ENCODE measurements around the gene NUP43. TPM values are rescaled to one million over a fixed set of nuclear protein-coding genes. Genes with fewer than 3 reads are reported as not detected.

NUP43 gene
- total RNA-seq, 1 donor, result 17.7 TPM

- DNase-seq (ENCODE audit: insufficient read length, low spot score, missing footprints), result no peak
- no peak overlapping the region for H2AFZ ChIP-seq (ENCODE audit: low read length)
- peaks cover 38% of the 10 kb centered on the region for H3K36me3 ChIP-seq (ENCODE audit: insufficient read depth, low read length)
- H3K9me3 ChIP-seq (ENCODE audit: low read depth, low read length), result no peaks in the 10 kb centered on the region
- H3K4me3 ChIP-seq (ENCODE audit: insufficient read depth, low read length), result no peak overlapping the region
- no peak overlapping the region for H3K4me2 ChIP-seq (ENCODE audit: insufficient read depth, low read length)
- H3K79me2 ChIP-seq (ENCODE audit: insufficient read depth, low read length), result peaks cover 25% of the 10 kb centered on the region
- no peak for TF ChIP-seq CTCF (IDR thresholded peaks at IDR 0.05; ENCODE audit: extremely low read depth, low read depth, low read length)
- H4K20me1 ChIP-seq (ENCODE audit: insufficient read depth, low read length), result peaks cover 8% of the 10 kb centered on the region
- no peaks in the 10 kb centered on the region for H3K4me1 ChIP-seq (ENCODE audit: insufficient read depth, low read length)
- H3K27ac ChIP-seq (ENCODE audit: low read depth, low read length), result no peak overlapping the region
- H3K27me3 ChIP-seq (ENCODE audit: insufficient read depth, low read length), result no peaks in the 10 kb centered on the region
These were observed 65.1 kb downstream of the NUP43 start for GRCh38 chr6:149681209-149681608.

- H2AFZ ChIP-seq (ENCODE audit: low read length), result no peak overlapping the region
- peaks cover 45% of the 10 kb centered on the region for H3K36me3 ChIP-seq (ENCODE audit: insufficient read depth, low read length)
- no peak overlapping the region for H3K27ac ChIP-seq (ENCODE audit: low read depth, low read length)
- no peak overlapping the region for H3K4me2 ChIP-seq (ENCODE audit: insufficient read depth, low read length)
- H3K79me2 ChIP-seq (ENCODE audit: insufficient read depth, low read length), result peaks cover 22% of the 10 kb centered on the region
- no peaks in the 10 kb centered on the region for H3K27me3 ChIP-seq (ENCODE audit: insufficient read depth, low read length)
- no peak for DNase-seq (ENCODE audit: insufficient read length, low spot score, missing footprints)
- H3K4me1 ChIP-seq (ENCODE audit: insufficient read depth, low read length), result no peaks in the 10 kb centered on the region
- H4K20me1 ChIP-seq (ENCODE audit: insufficient read depth, low read length), result peaks cover 8% of the 10 kb centered on the region
- TF ChIP-seq CTCF (IDR thresholded peaks at IDR 0.05; ENCODE audit: extremely low read depth, low read depth, low read length), result no peak
- H3K9me3 ChIP-seq (ENCODE audit: low read depth, low read length), result no peaks in the 10 kb centered on the region
- no peak overlapping the region for H3K4me3 ChIP-seq (ENCODE audit: insufficient read depth, low read length)
These were observed 65.8 kb downstream of the NUP43 start for GRCh38 chr6:149680503-149680902.

Other genes starting within 250 kb of the NUP43 start
- gene PPIL4, start 200.5 kb downstream of the NUP43 start, total RNA-seq, result 33.3 and 34.5 TPM in 2 replicates
- gene GINM1, start 180.2 kb downstream of the NUP43 start, total RNA-seq, result 75.3 and 82.8 TPM in 2 replicates
- 35.4 and 36.9 TPM in 2 replicates for gene KATNA1, start 97.8 kb downstream of the NUP43 start, total RNA-seq
- 25.0 and 29.2 TPM in 2 replicates for gene LATS1, start 28.4 kb downstream of the NUP43 start, total RNA-seq
- 91.6 and 104 TPM in 2 replicates for gene PCMT1, start 3.2 kb upstream of the NUP43 start, total RNA-seq
- 39.4 and 54.2 TPM in 2 replicates for gene LRP11, start 117.8 kb upstream of the NUP43 start, total RNA-seq
- gene RAET1E, start 151.6 kb upstream of the NUP43 start, total RNA-seq, result 0.36 and 0.88 TPM in 2 replicates
- gene RAET1G, start 176.6 kb upstream of the NUP43 start, total RNA-seq, result 1.5 and 1.8 TPM in 2 replicates
- gene ULBP2, start 195.5 kb upstream of the NUP43 start, total RNA-seq, result 2.5 and 3.2 TPM in 2 replicates
- 0.72 and 0.88 TPM in 2 replicates for gene ULBP1, start 217.4 kb upstream of the NUP43 start, total RNA-seq